ENCODE results near the gene PRPF6. TPM values are rescaled to one million over a fixed set of nuclear protein-coding genes. Genes with fewer than 3 reads are reported as not detected.

Gene PRPF6
- total and polyA plus RNA-seq, 2 of the 13 experiments (the other 11 are each of a cell fraction or from before 2014, with no cell fraction given): 63.7 to 101 TPM

DNA sequence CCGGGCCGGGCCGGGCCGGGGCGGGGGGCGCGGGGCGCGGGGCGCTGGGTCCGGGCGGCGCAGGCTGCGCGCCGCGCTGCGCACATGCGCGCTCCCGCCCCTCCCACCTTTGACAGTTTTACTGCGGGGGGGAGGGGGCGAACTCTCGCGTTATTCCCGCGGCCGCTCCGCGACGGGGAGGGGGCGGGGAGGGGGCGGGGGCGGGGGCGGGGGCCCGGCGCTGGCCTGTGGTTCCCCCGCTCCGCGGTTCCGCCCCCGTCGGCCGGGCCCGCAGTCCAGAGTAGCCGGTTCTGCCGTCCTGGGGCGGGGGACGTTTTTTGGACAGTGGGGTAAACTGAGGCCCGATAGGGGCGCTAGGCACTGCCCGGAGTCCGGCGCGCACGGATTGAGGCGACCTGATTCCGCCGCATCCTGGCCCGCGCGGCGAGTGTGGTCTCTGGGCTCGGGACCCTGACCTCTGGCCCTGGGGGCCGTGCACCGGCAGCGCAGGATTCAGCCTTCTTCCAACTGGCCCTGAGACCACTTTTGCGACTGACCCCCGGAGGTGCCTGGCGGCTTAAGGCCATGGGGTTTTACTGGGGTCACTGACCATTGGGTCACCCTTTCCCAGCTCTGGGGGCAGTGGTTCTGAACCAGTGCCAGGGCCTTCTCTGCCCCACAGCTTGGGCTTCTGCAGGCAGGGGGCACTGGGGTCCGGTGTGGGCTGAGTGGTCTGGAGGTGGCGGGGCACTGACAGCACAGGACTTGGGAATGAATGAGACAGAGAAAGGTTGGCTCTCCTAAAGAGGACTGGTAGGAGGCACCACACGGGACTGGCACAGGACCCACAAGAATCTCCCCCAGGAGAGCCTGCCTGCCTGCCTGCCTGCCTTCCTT, 10.9 kb upstream of the PRPF6 start, which contains the start of gene ZNF512B (continued):
- TF ChIP-seq, protein P1, sequence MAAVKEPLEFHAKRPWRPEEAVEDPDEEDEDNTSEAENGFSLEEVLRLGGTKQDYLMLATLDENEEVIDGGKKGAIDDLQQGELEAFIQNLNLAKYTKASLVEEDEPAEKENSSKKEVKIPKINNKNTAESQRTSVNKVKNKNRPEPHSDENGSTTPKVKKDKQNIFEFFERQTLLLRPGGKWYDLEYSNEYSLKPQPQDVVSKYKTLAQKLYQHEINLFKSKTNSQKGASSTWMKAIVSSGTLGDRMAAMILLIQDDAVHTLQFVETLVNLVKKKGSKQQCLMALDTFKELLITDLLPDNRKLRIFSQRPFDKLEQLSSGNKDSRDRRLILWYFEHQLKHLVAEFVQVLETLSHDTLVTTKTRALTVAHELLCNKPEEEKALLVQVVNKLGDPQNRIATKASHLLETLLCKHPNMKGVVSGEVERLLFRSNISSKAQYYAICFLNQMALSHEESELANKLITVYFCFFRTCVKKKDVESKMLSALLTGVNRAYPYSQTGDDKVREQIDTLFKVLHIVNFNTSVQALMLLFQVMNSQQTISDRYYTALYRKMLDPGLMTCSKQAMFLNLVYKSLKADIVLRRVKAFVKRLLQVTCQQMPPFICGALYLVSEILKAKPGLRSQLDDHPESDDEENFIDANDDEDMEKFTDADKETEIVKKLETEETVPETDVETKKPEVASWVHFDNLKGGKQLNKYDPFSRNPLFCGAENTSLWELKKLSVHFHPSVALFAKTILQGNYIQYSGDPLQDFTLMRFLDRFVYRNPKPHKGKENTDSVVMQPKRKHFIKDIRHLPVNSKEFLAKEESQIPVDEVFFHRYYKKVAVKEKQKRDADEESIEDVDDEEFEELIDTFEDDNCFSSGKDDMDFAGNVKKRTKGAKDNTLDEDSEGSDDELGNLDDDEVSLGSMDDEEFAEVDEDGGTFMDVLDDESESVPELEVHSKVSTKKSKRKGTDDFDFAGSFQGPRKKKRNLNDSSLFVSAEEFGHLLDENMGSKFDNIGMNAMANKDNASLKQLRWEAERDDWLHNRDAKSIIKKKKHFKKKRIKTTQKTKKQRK (IDR thresholded peaks at IDR 0.05; ENCODE audit: low read length): no peak
- TF ChIP-seq ZNF629 (CRISPR knock-in tag; conservative IDR thresholded peaks at IDR 0.05): no peak
- no peak for TF ChIP-seq ZNF713 (CRISPR knock-in tag; IDR thresholded peaks at IDR 0.05)
- TF ChIP-seq RFX3 (CRISPR knock-in tag; IDR thresholded peaks at IDR 0.05): no peak; the same call in 1 of the 2 replicates
- TF ChIP-seq ZNF484 (CRISPR knock-in tag; IDR thresholded peaks at IDR 0.05; ENCODE audit: borderline replicate concordance, low read depth): no peak
- no peak for TF ChIP-seq MAFK (conservative IDR thresholded peaks at IDR 0.05 in 1 of 2, IDR thresholded peaks at IDR 0.05 in 1 of 2; ENCODE audit: low read length in 2 of 2)
- no peak for TF ChIP-seq HHEX (CRISPR knock-in tag; IDR thresholded peaks at IDR 0.05)
- TF ChIP-seq, protein P2, sequence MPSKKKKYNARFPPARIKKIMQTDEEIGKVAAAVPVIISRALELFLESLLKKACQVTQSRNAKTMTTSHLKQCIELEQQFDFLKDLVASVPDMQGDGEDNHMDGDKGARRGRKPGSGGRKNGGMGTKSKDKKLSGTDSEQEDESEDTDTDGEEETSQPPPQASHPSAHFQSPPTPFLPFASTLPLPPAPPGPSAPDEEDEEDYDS (CRISPR knock-in tag; IDR thresholded peaks at IDR 0.05): no peak; the same call in 1 of the 2 replicates
- TF ChIP-seq RARA (CRISPR knock-in tag; IDR thresholded peaks at IDR 0.05): 0 out of 2 replicates have a peak, but pooled peaks have one; percentile 6
- no peak for TF ChIP-seq ZNF879 (CRISPR knock-in tag; IDR thresholded peaks at IDR 0.05)
- TF ChIP-seq KLF6 (CRISPR knock-in tag; IDR thresholded peaks at IDR 0.05): no peak
- TF ChIP-seq, protein P3, sequence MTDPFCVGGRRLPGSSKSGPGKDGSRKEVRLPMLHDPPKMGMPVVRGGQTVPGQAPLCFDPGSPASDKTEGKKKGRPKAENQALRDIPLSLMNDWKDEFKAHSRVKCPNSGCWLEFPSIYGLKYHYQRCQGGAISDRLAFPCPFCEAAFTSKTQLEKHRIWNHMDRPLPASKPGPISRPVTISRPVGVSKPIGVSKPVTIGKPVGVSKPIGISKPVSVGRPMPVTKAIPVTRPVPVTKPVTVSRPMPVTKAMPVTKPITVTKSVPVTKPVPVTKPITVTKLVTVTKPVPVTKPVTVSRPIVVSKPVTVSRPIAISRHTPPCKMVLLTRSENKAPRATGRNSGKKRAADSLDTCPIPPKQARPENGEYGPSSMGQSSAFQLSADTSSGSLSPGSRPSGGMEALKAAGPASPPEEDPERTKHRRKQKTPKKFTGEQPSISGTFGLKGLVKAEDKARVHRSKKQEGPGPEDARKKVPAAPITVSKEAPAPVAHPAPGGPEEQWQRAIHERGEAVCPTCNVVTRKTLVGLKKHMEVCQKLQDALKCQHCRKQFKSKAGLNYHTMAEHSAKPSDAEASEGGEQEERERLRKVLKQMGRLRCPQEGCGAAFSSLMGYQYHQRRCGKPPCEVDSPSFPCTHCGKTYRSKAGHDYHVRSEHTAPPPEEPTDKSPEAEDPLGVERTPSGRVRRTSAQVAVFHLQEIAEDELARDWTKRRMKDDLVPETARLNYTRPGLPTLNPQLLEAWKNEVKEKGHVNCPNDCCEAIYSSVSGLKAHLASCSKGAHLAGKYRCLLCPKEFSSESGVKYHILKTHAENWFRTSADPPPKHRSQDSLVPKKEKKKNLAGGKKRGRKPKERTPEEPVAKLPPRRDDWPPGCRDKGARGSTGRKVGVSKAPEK (CRISPR knock-in tag; IDR thresholded peaks at IDR 0.05; ENCODE audit: borderline replicate concordance): 0 out of 2 replicates have a peak, but pooled peaks have one; percentile 46
- no peak for TF ChIP-seq ZNF256 (CRISPR knock-in tag; conservative IDR thresholded peaks at IDR 0.05)
- no peak for TF ChIP-seq PRMT3 (CRISPR knock-in tag; IDR thresholded peaks at IDR 0.05; ENCODE audit: borderline replicate concordance, low read depth)
- 0 out of 2 replicates have a peak, but pooled peaks have one; percentile 18 for TF ChIP-seq PPARG (CRISPR knock-in tag; conservative IDR thresholded peaks at IDR 0.05)
- TF ChIP-seq, protein P4, sequence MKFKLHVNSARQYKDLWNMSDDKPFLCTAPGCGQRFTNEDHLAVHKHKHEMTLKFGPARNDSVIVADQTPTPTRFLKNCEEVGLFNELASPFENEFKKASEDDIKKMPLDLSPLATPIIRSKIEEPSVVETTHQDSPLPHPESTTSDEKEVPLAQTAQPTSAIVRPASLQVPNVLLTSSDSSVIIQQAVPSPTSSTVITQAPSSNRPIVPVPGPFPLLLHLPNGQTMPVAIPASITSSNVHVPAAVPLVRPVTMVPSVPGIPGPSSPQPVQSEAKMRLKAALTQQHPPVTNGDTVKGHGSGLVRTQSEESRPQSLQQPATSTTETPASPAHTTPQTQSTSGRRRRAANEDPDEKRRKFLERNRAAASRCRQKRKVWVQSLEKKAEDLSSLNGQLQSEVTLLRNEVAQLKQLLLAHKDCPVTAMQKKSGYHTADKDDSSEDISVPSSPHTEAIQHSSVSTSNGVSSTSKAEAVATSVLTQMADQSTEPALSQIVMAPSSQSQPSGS (CRISPR knock-in tag; IDR thresholded peaks at IDR 0.05): no peak
- TF ChIP-seq, protein P5, sequence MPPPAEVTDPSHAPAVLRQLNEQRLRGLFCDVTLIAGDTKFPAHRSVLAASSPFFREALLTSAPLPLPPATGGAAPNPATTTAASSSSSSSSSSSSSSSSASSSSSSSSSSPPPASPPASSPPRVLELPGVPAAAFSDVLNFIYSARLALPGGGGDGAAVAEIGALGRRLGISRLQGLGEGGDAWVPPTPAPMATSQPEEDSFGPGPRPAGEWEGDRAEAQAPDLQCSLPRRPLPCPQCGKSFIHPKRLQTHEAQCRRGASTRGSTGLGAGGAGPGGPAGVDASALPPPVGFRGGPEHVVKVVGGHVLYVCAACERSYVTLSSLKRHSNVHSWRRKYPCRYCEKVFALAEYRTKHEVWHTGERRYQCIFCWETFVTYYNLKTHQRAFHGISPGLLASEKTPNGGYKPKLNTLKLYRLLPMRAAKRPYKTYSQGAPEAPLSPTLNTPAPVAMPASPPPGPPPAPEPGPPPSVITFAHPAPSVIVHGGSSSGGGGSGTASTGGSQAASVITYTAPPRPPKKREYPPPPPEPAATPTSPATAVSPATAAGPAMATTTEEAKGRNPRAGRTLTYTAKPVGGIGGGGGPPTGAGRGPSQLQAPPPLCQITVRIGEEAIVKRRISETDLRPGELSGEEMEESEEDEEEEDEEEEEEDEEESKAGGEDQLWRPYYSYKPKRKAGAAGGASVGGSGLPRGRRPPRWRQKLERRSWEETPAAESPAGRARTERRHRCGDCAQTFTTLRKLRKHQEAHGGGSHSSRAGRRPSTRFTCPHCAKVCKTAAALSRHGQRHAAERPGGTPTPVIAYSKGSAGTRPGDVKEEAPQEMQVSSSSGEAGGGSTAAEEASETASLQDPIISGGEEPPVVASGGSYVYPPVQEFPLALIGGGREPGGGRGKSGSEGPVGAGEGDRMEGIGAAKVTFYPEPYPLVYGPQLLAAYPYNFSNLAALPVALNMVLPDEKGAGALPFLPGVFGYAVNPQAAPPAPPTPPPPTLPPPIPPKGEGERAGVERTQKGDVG (CRISPR knock-in tag; IDR thresholded peaks at IDR 0.05; ENCODE audit: borderline replicate concordance): 0 out of 2 replicates have a peak, but pooled peaks have one; percentile 38

Measured in HepG2 (cell line).